ENCODE results near the gene COQ9.

- no peak for TF ChIP-seq ZNF274 (IDR thresholded peaks at IDR 0.05; ENCODE audit: low read depth, low read length)
- TF ChIP-seq YY1 (IDR thresholded peaks at IDR 0.05; ENCODE audit: insufficient read depth, insufficient read length), result no peak
Measured at GRCh38 chr16:57409065-57409464, 38.2 kb upstream of the COQ9 start.

All from NT2/D1 (cell line).